ENCODE results near the gene PGP. TPM values are rescaled to one million over a fixed set of nuclear protein-coding genes. Genes with fewer than 3 reads are reported as not detected.

Gene PGP, protein sequence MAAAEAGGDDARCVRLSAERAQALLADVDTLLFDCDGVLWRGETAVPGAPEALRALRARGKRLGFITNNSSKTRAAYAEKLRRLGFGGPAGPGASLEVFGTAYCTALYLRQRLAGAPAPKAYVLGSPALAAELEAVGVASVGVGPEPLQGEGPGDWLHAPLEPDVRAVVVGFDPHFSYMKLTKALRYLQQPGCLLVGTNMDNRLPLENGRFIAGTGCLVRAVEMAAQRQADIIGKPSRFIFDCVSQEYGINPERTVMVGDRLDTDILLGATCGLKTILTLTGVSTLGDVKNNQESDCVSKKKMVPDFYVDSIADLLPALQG
- 16.3 to 36.4 TPM (median 34.8 TPM) in 5 replicates for total RNA-seq (2022; extraction: Qiagen RNA extraction)

DNA sequence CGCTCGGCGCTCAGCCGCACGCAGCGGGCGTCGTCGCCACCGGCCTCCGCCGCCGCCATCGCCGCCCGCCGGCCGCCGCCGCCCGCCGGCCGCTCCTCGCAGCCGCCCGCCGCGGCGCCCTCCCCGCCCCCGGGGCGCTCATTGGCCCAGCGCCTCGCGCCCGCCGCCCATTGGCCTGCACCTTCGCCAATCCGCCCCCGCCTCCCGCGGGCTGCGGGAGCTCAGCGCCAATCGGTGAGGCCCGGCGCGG lies at the start of gene PGP:
Gene PGP, minus strand, starts transcription at position 122 of the 250 bp plus-strand sequence. Its CDS starts 63 bp downstream, at position 59.

DNA sequence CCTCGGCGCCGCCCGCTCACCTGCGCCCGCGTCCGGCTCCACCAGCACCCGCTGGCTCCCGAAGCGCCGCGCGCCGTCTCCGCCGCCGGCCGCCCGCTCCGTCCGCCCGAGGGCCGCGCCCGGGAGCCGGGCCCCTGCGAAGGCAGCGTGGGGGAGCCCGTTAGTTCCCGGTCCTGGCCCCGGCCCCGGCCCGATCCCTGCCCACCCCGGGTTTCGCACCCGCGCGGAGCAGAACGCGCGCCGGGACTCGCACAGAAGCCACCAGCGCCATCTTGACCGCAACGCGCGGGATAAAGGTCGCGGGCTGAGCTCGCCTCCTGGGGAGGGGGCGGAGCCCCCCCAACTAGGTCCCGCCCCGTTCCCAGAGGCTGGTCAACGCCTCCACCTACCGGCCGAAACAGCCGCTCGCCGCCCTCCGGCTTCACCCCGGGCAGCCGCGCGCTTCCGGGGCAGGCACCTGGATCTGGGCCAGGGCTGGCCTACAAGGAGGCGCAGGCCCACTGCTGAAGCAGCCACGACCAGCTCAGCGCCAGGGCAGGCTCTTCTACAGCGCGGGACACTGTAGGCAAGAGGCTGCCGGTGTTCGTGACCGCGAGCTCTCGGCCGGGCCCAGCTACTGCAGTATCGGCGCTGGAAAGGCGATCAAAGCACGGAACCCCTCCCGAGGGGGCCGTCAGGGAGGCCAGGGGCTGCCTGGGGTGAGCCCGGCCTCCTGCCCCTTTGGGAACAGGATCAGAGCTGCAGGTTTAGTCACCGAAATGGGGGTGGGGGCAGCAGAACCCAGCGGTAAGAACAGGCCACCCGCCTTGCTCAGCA lies 36.9 kb upstream of the PGP start, which contains the start of gene ECI1:
Gene ECI1, minus strand, starts transcription at position 292 of the 816 bp plus-strand sequence. Its CDS starts 21 bp downstream, at position 271.

DNA sequence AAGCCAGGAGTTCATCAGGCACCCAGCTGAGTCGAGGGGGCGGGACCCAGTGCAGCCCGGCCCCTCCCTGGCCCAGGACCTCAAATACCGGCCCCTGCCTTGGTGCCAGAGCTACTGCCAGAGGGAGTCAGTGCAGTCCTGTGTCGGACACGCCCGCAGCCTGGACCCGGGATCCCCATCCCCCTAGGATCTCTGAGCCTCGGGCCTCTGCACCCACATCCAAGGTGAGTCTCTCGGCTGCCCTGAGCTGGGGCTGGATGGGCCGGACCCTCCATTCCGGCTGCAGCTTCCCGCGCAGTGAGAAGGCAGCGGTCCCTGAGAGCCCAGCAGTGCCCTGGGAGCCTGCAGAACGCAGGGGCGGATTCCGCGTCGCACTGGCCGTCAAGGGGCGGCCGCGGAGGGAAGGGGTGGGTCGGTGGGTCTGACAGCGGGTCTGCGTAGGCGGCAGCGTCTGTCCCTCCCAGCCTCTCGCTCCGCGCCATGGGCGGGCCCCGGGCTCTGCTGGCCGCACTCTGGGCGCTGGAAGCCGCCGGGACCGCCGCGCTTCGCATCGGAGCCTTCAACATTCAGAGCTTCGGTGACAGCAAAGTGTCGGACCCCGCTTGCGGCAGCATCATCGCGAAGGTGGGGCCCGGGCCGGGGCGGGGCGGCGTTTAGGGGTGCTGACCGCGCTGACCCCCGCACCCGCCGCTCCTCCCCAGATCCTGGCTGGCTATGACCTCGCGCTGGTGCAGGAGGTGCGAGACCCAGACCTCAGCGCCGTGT lies 21.9 kb upstream of the PGP start, which contains the start of gene DNASE1L2:
Gene DNASE1L2, plus strand, starts transcription at position 108 of the 765 bp plus-strand sequence. Its CDS starts 373 bp downstream, at position 481.

DNA sequence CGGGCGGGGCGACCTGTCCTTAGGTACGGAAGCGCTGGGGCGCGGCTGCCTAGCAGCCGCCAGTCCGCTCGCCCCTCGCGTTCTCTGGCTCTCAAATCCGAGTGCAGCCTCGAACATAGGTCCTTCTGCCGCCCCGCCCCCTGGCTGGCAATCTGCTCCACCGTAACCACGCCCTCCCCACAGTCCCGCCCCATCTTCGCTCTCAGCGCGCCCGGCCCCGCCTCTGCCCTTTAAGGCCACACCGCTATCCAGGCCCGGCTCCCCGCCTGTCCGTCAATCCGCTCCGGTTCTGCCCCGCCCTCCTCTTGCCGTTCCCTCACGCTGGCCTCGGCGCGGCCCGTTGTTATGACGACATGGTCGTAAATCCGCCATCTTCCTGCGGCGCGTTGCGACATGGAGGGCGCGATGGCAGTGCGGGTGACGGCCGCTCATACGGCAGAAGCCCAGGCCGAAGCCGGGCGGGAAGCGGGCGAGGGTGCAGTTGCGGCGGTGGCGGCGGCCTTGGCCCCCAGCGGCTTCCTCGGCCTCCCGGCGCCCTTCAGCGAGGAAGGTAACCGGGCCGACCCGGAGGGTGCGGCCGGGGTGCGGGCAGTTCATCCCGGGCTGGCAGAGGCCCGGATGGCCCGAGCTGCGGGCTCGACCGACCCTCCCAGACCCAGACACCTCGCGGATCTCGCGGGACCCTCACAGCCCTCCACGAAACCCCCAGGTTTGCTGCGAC lies 8.7 kb upstream of the PGP start, which contains the start of gene E4F1:
Gene E4F1, plus strand, starts transcription at position 371 of the 721 bp plus-strand sequence. Its CDS starts 23 bp downstream, at position 394.

DNA sequence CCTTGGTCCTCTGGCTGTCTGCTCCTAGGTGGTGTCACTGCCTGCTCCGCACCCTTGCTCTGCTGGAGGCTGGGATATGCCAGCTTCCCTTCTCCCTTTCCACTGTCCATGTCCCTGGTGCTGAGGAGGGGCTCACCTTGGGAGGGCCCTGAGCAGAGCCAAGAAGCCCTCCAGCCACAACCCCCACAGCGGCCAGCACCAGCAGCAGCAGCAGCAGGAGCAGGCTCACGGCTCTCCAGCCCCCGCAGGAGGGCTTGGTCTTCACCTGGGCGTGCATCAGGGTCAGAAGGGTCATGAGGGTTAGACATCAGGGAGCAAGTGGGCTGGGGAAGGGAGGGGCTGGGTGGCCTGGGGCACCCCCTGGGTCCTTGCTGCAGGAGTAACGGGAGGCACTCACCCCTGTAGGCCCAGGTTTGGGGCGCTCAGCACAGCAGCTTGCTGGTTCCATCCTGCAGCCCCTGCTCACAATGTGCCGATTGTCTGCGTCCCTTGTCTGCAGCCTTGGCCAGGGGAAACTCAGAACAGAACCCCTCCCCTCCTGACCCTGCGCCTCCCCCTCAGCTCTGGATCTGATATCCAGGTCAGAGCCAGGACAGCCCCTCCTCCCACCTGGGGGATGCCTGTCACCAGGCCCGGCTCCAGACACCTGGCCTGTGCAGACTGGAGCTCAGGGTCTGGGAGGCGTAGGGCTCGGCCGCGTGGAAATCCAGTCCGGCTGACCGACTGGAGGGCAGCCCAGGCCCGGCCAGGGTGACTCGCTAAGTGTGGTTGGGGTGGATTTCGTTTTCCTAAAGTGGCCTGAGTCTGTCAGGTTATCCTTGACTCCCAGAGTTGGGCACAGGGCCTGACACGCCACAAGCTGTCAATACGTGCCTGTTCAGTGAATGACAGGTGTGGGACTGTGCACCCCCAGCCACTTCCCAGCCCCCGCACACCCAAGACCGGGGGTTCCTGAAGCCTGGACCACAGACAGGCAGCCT lies 4.0 kb downstream of the PGP start, which contains the start of gene BRICD5:
Gene BRICD5, minus strand, starts transcription at position 478 of the 980 bp plus-strand sequence. Its CDS starts 30 bp downstream, at position 448.

DNA sequence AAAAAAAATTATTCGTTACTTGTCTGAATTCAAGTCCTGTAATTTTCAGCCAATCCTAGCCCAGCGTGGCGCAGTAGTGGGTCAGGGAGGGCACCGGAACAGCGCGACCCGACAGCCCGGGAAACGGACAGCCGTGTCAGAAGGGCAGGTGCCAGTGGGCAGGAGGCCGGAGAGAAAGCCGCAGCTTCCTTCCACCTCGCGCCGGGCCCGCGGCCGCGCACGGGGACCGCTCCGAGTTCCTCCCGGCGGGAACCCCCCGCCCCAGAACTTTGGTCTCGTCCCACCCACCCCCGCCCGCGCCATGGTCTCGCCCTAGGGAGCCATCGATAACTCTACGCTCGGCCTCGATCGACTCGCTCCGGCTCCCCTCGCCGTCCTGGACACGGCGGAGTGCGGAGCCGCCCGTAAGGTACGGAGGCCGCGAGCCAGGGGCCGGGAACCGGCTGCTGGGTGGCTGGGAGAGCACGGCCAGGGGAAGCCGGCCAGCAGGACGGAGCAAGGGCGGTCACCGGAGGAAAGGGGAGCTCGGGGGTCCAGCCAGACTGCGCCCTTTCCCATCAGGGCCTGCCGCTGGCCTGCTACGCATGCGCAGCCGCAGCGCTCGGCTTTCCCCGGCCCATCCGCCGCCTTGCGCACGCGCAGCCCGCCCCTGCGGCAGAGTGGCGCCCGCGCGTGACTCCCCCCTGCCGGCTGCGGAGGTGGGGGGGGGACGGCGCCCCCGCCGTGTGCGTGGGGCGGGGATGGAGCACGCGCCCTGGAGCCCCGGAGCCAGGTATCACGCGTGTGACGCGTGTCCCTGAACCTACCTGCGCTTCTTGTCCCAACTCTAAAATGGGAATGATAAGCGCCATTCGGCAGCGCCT lies 9.3 kb downstream of the PGP start, which contains the start of gene MLST8:
Gene MLST8, plus strand, starts transcription at position 351 of the 863 bp plus-strand sequence. CDS start 632 bp downstream, outside the sequence.

DNA sequence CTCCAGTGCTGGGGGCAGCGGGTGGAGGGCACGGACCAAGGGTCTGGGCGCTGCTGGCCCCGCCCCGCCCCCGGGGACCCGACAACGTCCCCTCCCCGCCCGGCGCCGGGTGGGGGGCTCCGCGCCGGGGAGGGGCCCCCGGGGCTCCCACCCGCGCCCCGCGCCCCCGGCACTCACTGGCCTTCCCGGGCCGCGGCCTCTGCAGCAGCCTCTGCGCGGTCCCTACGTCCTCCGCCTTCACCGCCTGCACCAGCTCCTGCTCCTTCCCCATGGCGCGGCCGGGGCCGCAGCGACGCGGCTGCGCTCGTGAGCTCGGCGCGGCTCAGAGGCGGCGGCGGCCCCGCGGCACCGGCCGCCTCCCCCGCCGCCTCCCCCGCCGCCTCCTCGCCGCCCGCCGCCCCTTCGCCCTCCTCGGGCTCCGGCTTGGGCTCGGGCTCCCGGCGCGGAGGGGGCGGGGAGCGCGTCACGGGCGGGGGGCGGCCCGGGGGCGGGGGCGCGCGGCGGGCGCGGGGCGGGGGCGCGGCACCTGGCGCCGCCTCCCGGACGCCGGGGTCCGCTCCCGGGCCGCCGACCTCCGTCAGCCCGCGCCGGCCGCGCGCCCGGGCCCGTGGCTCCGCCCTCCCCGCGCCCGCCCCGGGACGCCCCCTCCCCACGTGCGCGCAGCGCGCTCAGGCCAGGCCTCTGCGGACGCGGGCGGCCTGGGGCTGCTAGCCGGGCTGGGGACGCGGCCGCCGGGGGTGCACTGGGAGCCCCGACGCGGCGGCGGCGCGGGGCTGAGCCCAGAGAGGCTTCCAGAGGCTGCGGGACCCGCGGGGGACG lies 18.3 kb downstream of the PGP start, which contains the start of gene CASKIN1:
Gene CASKIN1, minus strand, starts transcription at position 444 of the 819 bp plus-strand sequence. Its CDS starts 173 bp downstream, at position 271.

Other genes with a start within 250 kb of the PGP start
- gene RNF151, start 248.0 kb downstream of the PGP start, total RNA-seq (2022; extraction: Qiagen RNA extraction) = 0.10 TPM in 1 of 5 replicates, not detected in the others
- 32.8 to 46.2 TPM (median 39.0 TPM) in 5 replicates for gene TBL3, start 242.8 kb downstream of the PGP start, total RNA-seq (2022; extraction: Qiagen RNA extraction)
- 0.09 to 0.52 TPM (median 0.21 TPM) in 5 replicates for gene NOXO1, start 233.4 kb downstream of the PGP start, total RNA-seq (2022; extraction: Qiagen RNA extraction)
- 21.3 to 45.6 TPM (median 42.0 TPM) in 5 replicates for gene GFER, start 230.6 kb downstream of the PGP start, total RNA-seq (2022; extraction: Qiagen RNA extraction)
- 5.5 to 9.7 TPM (median 8.2 TPM) in 5 replicates for gene SYNGR3, start 224.9 kb downstream of the PGP start, total RNA-seq (2022; extraction: Qiagen RNA extraction)
- 45.4 to 65.2 TPM (median 62.1 TPM) in 5 replicates for gene ZNF598, start 205.0 kb downstream of the PGP start, total RNA-seq (2022; extraction: Qiagen RNA extraction)
- gene NPW, start 195.1 kb downstream of the PGP start, total RNA-seq (2022; extraction: Qiagen RNA extraction) = 0.87 to 1.3 TPM (median 1.1 TPM) in 5 replicates
- 43.6 to 63.6 TPM (median 62.0 TPM) in 5 replicates for gene NHERF2, start 187.9 kb downstream of the PGP start, total RNA-seq (2022; extraction: Qiagen RNA extraction)
- 37.5 to 51.5 TPM (median 47.5 TPM) in 5 replicates for gene NTHL1, start 167.0 kb downstream of the PGP start, total RNA-seq (2022; extraction: Qiagen RNA extraction)
- 26.6 to 43.3 TPM (median 38.2 TPM) in 5 replicates for gene TSC2, start 166.9 kb downstream of the PGP start, total RNA-seq (2022; extraction: Qiagen RNA extraction)
- 36.3 to 64.1 TPM (median 59.9 TPM) in 5 replicates for gene PKD1, start 78.9 kb downstream of the PGP start, total RNA-seq (2022; extraction: Qiagen RNA extraction)
- gene RAB26, start 66.2 kb downstream of the PGP start, total RNA-seq (2022; extraction: Qiagen RNA extraction) = 2.4 to 4.6 TPM (median 3.5 TPM) in 5 replicates
- 40.5 to 59.7 TPM (median 53.3 TPM) in 5 replicates for gene TRAF7, start 59.1 kb downstream of the PGP start, total RNA-seq (2022; extraction: Qiagen RNA extraction)
- 0.32 to 0.66 TPM (median 0.56 TPM) in 5 replicates for gene CASKIN1, start 18.2 kb downstream of the PGP start, total RNA-seq (2022; extraction: Qiagen RNA extraction)
- 42.1 to 58.2 TPM (median 51.9 TPM) in 5 replicates for gene MLST8, start 9.4 kb downstream of the PGP start, total RNA-seq (2022; extraction: Qiagen RNA extraction)
- gene BRICD5, start 4.0 kb downstream of the PGP start, total RNA-seq (2022; extraction: Qiagen RNA extraction) = 4.2 to 6.5 TPM (median 5.7 TPM) in 5 replicates
- gene E4F1, start 8.8 kb upstream of the PGP start, total RNA-seq (2022; extraction: Qiagen RNA extraction) = 16.7 to 27.8 TPM (median 26.6 TPM) in 5 replicates
- gene DNASE1L2, start 21.6 kb upstream of the PGP start, total RNA-seq (2022; extraction: Qiagen RNA extraction) = 0.77 to 1.8 TPM (median 1.6 TPM) in 5 replicates
- 47.6 to 92.3 TPM (median 88.7 TPM) in 5 replicates for gene ECI1, start 36.7 kb upstream of the PGP start, total RNA-seq (2022; extraction: Qiagen RNA extraction)
- gene RNPS1, start 53.3 kb upstream of the PGP start, total RNA-seq (2022; extraction: Qiagen RNA extraction) = 250 to 299 TPM (median 265 TPM) in 5 replicates
- gene ABCA3, start 125.9 kb upstream of the PGP start, total RNA-seq (2022; extraction: Qiagen RNA extraction) = 14.0 to 21.1 TPM (median 19.2 TPM) in 5 replicates
- gene CCNF, start 214.6 kb upstream of the PGP start, total RNA-seq (2022; extraction: Qiagen RNA extraction) = 19.6 to 24.6 TPM (median 23.6 TPM) in 5 replicates
- 19.1 to 26.3 TPM (median 22.0 TPM) in 5 replicates for gene TEDC2, start 245.3 kb upstream of the PGP start, total RNA-seq (2022; extraction: Qiagen RNA extraction)